C4-2B (cell line): ENCODE results near the gene DNAH9.
"Not testable (repeated sequence)": the region's sequence is repeated elsewhere in the genome, so short reads cannot be mapped to it uniquely, and the experiment has no call there.

ENCODE experiments used
- H3K27ac ChIP-seq: fragments of 450-650 bp; 2 replicates; pipeline ENCODE4 v1.5.1; 2017
- ZFX ChIP-seq: fragments of 450-650 bp; IDR thresholded peaks from 2 replicates; pipeline ENCODE4 v1.6.1; 2017
- TF ChIP-seq, protein P1 (sequence below): fragments of 450-650 bp; conservative IDR thresholded peaks from 2 replicates; pipeline ENCODE4 v1.5.1; 2017; ENCODE audit warnings: mild to moderate bottlenecking

The DNAH9 gene

DNA sequence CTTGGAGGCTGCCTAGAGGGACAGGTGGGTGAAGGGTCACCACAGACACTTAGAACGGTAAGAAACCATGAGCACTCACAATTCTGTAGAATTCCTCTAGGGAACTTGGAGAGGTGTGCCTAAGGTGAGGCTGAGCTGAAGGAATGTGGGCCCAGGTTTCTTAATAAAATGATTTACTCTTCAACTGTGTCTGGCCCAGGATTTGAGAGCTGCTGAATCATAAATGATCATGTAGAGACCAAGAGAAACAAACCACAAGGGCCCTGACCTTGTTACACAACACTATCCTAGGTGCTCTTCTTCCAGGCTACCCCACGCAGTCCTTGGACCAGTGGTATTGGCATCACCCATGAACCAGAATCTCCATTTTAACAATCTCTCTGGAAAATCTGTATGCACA lies 371.3 kb downstream of the DNAH9 start:
- H3K27ac ChIP-seq, result no peak overlapping the region
- no peak for TF ChIP-seq ZFX
- TF ChIP-seq, protein P1, sequence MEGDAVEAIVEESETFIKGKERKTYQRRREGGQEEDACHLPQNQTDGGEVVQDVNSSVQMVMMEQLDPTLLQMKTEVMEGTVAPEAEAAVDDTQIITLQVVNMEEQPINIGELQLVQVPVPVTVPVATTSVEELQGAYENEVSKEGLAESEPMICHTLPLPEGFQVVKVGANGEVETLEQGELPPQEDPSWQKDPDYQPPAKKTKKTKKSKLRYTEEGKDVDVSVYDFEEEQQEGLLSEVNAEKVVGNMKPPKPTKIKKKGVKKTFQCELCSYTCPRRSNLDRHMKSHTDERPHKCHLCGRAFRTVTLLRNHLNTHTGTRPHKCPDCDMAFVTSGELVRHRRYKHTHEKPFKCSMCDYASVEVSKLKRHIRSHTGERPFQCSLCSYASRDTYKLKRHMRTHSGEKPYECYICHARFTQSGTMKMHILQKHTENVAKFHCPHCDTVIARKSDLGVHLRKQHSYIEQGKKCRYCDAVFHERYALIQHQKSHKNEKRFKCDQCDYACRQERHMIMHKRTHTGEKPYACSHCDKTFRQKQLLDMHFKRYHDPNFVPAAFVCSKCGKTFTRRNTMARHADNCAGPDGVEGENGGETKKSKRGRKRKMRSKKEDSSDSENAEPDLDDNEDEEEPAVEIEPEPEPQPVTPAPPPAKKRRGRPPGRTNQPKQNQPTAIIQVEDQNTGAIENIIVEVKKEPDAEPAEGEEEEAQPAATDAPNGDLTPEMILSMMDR, result no peak

DNA sequence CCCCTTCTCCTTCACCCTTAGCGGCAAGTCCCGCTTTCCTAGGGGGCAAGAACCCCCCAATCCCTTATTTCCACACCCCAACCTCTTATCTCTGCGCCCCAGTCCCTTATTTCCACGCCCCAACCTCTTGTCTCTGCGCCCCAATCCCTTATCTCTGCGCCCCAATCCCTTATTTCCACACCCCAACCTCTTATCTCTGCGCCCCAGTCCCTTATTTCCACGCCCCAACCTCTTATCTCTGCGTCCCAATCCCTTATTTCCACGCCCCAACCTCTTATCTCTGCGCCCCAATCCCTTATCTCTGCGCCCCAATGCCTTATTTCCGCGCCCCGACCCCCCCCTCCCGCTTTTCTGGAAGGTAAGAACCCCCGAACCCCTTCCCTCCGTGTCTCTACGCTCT lies 374.5 kb downstream of the DNAH9 start:
- not testable (repeated sequence) for H3K27ac ChIP-seq

DNA sequence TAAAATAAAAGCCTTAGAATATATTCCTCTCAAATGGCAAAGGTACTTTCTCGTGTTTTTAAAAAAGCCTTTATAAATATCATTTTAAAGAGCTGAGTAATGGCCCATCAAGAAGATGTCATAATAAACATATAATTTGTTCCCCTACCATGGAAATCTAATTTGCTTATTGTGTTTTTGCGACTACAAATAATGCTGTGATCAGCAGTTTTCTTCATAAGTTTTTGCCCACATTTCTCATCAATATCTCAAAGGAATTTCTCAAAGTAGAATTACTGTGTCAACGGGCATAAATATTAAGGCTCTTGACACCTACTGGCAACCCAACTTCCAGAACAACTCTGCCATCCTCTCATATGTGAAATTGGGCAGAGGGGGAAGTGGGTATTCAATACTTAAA lies 381.5 kb downstream of the DNAH9 start:
- TF ChIP-seq ZFX, result no peak
- TF ChIP-seq, protein P1, result no peak

DNA sequence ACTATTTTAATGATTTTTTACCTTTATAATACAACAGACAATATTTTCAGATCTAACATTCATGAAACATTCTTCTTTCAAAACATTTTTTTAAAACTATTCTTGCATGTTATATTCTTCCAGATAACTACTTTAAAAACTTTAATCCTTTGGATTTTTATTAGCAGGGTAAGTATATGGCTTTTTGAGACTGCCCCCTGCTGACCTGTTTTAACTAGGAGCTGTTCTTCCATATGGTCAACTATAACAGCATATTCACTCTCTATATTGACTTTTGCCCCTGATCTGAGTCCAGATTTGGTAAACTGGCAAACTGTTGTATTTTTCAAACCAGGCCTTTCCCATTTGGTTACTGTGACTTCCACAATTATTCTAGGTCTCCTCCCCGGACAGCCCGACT lies 382.5 kb downstream of the DNAH9 start:
- TF ChIP-seq, protein P1, result peak; percentile 59
- no peak for TF ChIP-seq ZFX
- H3K27ac ChIP-seq, result no peak overlapping the region

More for the DNA sequence above, 381.5 kb downstream of the DNAH9 start:
- H3K27ac ChIP-seq, result no peak overlapping the region

DNA sequence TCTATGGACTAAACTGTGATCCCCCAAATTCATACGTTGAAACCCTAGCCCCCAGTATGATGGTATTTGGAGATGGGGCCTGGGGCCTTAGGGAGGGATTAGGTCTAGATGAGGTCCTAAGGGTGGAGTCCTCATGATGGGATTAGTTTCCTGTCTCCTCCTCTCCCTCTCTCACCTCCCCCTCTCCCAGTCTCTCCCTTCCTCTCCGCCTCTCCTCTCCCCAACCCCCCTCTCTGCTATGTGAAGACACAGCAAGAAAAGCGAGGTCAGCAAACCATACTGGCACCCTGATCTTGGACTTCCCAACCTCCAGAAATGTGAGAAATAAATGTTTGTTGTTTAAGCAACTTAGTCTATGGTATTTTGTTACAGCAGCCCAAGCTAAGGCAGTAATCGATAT lies 383.6 kb downstream of the DNAH9 start:
- TF ChIP-seq, protein P1, result no peak
- TF ChIP-seq ZFX, result no peak
- H3K27ac ChIP-seq, result no peak overlapping the region

DNA sequence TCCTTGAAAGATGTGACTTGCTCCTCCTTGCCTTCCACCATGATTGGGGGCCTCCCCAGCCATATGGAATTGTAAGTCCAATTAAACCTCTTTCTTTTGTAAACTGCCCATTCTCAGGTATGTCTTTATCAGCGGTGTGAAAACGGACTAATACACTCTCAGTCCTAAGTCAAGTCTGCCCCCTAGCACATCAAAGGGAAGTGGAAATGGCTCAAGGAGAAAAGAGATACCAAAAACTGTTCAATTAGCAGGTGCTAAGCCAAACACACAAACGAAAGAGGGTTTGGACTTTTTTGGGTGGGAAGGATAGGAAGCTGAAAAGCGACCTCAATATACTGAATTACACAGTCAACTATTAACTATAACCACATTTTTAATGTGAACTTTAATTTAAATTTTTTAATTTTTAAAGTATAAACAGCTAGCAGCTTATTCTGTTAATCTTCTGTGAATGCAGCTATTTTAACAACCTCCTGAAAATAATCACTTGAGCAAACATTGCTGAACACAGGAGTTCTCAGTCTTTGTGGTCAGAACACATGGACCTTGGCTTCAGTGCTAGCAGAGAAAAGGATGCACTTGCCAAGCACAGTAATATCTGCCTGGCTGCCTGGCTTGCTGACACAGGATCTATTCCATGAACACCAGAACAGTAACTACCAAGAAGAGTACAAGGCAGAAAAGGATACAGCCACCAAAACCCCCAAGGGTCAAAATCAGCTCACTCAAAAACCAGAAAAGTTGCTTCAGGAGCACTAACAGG lies 388.1 kb downstream of the DNAH9 start:
- peak overlapping the region; percentile 66; the same call in 1 of the 2 replicates for H3K27ac ChIP-seq
- TF ChIP-seq, protein P1, result no peak
- no peak for TF ChIP-seq ZFX

DNA sequence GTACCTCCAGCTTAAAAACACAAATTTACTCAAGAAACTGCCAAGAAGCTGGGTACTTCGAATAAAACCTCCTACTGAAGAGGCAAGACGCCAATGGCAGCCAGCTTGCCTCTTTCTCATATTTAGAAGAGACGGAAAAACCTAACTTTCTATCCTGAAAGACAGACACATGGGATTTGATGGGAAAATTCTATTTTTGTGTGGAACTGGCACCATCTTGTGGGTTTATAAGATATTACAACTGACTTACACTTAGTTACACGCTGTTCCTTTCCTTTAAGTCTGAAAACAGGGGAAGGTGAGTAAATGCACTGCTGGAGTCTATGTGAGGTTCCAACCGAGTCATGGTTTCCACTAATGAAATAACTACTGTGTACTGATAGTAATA lies 388.7 kb downstream of the DNAH9 start:
- TF ChIP-seq ZFX, result no peak
- TF ChIP-seq, protein P1, result peak; percentile 76
- peak overlapping the region; percentile 66; the same call in 1 of the 2 replicates for H3K27ac ChIP-seq
